H1 (cell line): ENCODE results near the gene NR3C1.

Experiments used
- CEBPB ChIP-seq: IDR thresholded peaks from 2 replicates; pipeline ENCODE4 v1.6.1; 2012; ENCODE audit warnings: low read depth, low read length
- CTCF ChIP-seq, 3 experiments: IDR thresholded peaks; 1 replicate in 2 of 3; 2 replicates in 1 of 3; pipeline versions ENCODE4 v1.5.1 to v1.6.1; 2011; ENCODE audit warnings: low read length in 3 of 3, mild to moderate bottlenecking in 3 of 3, inconsistent platforms in 2 of 3, low read depth in 1 of 3, moderate library complexity in 1 of 3; ENCODE audit not compliant: insufficient read depth in 1 of 3; ENCODE audit errors: control extremely low read depth in 1 of 3
- EZH2 ChIP-seq: fragments of 200-600 bp; sonication (generic); IDR thresholded peaks from 2 replicates; pipeline ENCODE4 v1.7.1; 2012; ENCODE audit warnings: low read depth, mild to moderate bottlenecking, moderate library complexity, low read length, inconsistent platforms; ENCODE audit not compliant: severe bottlenecking
- GABPA ChIP-seq: IDR thresholded peaks from 2 replicates; pipeline ENCODE4 v1.6.1; 2011; ENCODE audit warnings: mild to moderate bottlenecking, low read length, moderate library complexity, borderline replicate concordance; ENCODE audit not compliant: insufficient read depth
- MAX ChIP-seq: IDR thresholded peaks from 2 replicates; pipeline ENCODE4 v1.6.1; 2012; ENCODE audit warnings: inconsistent platforms
- POLR2A ChIP-seq, 2 experiments: IDR thresholded peaks; 1 replicate in 1 of 2; 2 replicates in 1 of 2; pipeline ENCODE4 v1.6.1; 2011; ENCODE audit warnings: low read depth in 2 of 2, low read length in 2 of 2, mild to moderate bottlenecking in 2 of 2; ENCODE audit errors: control extremely low read depth in 1 of 2
- SRF ChIP-seq: IDR thresholded peaks from 2 replicates; pipeline ENCODE4 v1.6.1; 2011; ENCODE audit warnings: mild to moderate bottlenecking, low read depth, low read length, moderate library complexity
- TCF12 ChIP-seq: IDR thresholded peaks from 2 replicates; pipeline ENCODE4 v1.6.1; 2011; ENCODE audit warnings: low read depth, mild to moderate bottlenecking, low read length
- USF2 ChIP-seq: IDR thresholded peaks from 2 replicates; pipeline ENCODE4 v1.6.1; 2011; ENCODE audit warnings: low read length, improper control_type of control experiment
- YY1 ChIP-seq: IDR thresholded peaks from 2 replicates; pipeline ENCODE4 v1.6.1; 2011; ENCODE audit warnings: low read depth, mild to moderate bottlenecking, low read length

GRCh38 chr5:143319437-143320227 is 83.9 kb downstream of the NR3C1 start:
- TF ChIP-seq CTCF (IDR thresholded peaks at IDR 0.05; ENCODE audit: control extremely low read depth in 1 of 3, insufficient read depth in 1 of 3, low read depth in 1 of 3, low read length in 3 of 3) (no peak), CEBPB (no peak), USF2 (no peak), MAX (no peak), EZH2 (no peak), SRF (no peak), POLR2A (IDR thresholded peaks at IDR 0.05; ENCODE audit: control extremely low read depth in 1 of 2, low read depth in 2 of 2, low read length in 2 of 2) (no peak), GABPA (no peak), YY1 (no peak), TCF12 (no peak)
